ENCODE measurements around the gene ACE.

DNA sequence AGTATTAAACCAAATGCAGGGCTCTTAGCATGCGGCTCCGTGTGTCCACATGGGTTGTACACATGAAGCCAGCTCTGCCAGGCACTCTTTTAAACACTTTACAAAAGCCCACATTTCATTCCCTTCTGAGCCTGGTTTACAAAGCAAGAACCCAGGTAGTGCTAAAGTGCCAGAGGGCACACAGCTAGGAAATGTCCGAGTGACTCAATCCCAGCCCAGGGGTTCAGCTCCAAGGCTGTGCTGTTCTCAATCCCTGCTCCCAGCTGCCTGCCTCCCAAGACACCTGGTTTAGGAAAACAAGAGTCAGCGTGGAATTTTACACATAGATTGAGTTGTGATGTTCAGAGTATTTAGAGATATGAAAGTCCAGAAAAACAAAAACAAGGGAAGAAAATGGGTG, 60.1 kb downstream of the ACE start:
- TF ChIP-seq, protein P1, sequence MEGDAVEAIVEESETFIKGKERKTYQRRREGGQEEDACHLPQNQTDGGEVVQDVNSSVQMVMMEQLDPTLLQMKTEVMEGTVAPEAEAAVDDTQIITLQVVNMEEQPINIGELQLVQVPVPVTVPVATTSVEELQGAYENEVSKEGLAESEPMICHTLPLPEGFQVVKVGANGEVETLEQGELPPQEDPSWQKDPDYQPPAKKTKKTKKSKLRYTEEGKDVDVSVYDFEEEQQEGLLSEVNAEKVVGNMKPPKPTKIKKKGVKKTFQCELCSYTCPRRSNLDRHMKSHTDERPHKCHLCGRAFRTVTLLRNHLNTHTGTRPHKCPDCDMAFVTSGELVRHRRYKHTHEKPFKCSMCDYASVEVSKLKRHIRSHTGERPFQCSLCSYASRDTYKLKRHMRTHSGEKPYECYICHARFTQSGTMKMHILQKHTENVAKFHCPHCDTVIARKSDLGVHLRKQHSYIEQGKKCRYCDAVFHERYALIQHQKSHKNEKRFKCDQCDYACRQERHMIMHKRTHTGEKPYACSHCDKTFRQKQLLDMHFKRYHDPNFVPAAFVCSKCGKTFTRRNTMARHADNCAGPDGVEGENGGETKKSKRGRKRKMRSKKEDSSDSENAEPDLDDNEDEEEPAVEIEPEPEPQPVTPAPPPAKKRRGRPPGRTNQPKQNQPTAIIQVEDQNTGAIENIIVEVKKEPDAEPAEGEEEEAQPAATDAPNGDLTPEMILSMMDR (IDR thresholded peaks at IDR 0.05) = no peak
- TF ChIP-seq POLR2A (IDR thresholded peaks at IDR 0.05) = no peak

Data from esophagus squamous epithelium (tissue), 4 donors.